GM12864 (cell line): ENCODE data around the gene KIF4A.
"Not testable (repeated sequence)": the region's sequence is repeated elsewhere in the genome, so short reads cannot be mapped to it uniquely, and the experiment has no call there.

Experiments
- DNase-seq: peaks from one replicate; pipeline ENCODE4 v3.0.0-alpha.2; 2011; ENCODE audit warnings: low read depth
- H3K4me3 ChIP-seq: 2 replicates; pipeline ENCODE4 v1.5.1; 2011; ENCODE audit warnings: mild to moderate bottlenecking, low read depth, low read length, control low read depth
- TF ChIP-seq, protein P1 (sequence below): IDR thresholded peaks from 2 replicates; pipeline ENCODE4 v1.5.1; 2011; ENCODE audit warnings: low read depth, mild to moderate bottlenecking, moderate library complexity, low read length, control low read depth, inconsistent platforms; ENCODE audit errors: missing control alignments

KIF4A gene

DNA sequence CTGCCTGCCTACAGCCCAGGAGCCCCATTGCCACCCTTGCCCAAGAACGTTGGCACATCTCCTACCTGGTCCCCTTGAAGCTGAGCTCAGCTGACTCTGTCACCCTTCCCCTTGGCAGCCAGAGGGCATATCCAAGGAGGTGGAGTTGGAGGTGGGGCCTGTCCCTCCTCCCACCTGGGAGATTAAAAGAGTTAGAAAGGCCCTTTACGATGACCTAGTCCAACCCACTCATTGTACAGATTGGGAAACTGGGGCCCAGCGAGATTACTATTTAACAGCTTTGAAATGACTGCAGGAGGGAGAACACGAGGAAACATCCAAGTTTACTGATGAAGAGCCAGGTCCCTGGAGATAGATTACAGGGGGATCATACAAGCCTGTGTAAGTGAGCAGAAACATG is 29.8 kb upstream of the KIF4A start, which contains the start of gene P2RY4:
Gene P2RY4 (minus strand): TSS at position 101 of the 400 bp plus-strand sequence. CDS start 580 bp downstream, outside the sequence.
- H3K4me3 ChIP-seq: no peak within 1 kb of the TSS
- TF ChIP-seq, protein P1, sequence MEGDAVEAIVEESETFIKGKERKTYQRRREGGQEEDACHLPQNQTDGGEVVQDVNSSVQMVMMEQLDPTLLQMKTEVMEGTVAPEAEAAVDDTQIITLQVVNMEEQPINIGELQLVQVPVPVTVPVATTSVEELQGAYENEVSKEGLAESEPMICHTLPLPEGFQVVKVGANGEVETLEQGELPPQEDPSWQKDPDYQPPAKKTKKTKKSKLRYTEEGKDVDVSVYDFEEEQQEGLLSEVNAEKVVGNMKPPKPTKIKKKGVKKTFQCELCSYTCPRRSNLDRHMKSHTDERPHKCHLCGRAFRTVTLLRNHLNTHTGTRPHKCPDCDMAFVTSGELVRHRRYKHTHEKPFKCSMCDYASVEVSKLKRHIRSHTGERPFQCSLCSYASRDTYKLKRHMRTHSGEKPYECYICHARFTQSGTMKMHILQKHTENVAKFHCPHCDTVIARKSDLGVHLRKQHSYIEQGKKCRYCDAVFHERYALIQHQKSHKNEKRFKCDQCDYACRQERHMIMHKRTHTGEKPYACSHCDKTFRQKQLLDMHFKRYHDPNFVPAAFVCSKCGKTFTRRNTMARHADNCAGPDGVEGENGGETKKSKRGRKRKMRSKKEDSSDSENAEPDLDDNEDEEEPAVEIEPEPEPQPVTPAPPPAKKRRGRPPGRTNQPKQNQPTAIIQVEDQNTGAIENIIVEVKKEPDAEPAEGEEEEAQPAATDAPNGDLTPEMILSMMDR: no peak
- no peak for DNase-seq

DNA sequence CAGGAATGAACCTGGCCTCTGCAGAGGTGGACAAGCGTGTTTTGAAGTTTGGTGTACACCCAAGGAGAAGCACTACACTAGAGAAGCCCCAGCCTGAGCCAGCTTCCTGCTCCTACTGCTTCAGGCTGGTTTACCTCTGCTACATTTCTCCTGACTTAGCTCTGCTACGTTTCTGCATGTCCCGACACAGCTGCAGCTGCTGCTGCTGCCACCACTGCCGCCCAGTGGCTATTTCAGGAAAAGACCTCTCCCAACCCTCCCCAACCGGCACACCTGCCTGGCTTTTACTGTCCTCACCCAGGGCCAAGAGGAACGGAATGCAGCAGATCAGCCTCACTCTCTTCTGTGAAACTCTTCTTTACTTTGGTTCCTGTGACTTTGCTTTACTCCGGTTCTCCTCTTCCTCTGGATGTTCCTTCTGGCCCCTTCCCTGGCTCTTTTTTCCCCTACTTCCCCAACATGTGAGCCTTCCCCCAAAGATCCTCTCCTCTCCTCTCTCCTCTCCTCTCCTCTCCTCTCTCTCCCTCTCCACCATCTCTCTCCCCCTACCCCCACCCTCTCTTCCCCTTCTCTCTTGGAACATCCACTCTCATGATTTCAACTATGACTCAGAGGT is 26.8 kb upstream of the KIF4A start:
- TF ChIP-seq, protein P1: peak; percentile 69
- DNase-seq: no peak
- H3K4me3 ChIP-seq: no peak overlapping the region

DNA sequence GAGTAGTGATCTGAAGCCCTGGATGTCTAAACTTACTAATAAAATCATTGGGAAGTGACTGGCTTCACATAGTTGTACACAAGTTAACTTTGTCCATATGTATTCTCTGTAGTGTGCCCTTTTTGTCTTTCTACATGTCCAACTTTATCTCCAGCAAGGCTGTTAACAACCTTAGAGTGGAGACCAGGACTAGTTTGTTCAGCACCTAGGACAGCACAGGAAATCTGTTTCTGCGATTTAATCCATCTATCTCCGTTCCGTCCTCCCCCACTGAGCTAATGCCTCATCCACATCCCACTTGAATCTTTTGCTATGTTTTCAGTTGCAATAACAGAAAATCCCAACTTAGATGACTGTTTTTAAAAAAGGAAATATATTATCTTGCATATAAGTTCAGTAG is 25.1 kb upstream of the KIF4A start:
- no peak for DNase-seq
- TF ChIP-seq, protein P1: no peak

DNA sequence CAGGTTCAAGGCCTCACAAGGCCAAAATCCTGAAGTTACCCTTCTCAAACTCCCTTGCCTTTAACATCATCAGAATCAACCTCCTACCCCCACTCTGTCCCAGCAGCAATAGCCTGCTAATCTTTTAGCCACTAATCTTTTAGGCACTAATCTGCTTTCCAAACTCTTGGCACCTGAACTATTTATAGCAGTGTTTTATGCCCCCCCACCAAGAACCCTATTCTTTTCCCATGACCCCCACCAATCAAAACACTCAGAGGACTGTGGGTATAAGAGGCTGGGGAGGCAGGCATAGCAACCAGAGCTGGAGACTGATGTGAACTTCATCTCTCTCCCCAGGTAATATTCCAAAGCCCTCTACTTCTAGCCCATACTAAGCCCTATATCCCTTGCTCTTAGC is 21.9 kb upstream of the KIF4A start, which contains the start of gene ARR3:
Gene ARR3 (plus strand): TSS at position 301 of the 400 bp plus-strand sequence. CDS start 1,052 bp downstream, outside the sequence.
- TF ChIP-seq, protein P1: no peak
- DNase-seq: no peak
- H3K4me3 ChIP-seq: no peak within 1 kb of the TSS

More for the DNA sequence above, 25.1 kb upstream of the KIF4A start:
- no peak overlapping the region for H3K4me3 ChIP-seq

DNA sequence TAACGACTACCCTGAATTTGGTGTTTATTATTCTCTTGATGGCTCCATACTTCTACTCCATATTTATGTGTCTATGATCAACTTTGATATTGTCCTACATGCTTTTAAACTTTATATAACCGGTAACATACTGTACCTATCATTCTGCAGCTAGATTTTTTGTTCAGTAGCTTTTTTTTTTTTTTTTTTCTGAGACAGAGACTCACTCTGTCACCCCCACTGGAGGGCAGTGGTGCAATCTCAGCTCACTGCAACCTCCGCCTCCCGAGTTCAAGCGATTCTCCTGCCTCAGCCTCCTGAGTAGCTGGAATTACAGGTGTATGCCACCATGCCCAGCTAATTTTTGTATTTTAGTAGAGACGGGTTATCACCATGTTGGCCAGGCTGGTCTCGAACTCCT is 15.9 kb upstream of the KIF4A start:
- H3K4me3 ChIP-seq, DNase-seq: not testable (repeated sequence)

DNA sequence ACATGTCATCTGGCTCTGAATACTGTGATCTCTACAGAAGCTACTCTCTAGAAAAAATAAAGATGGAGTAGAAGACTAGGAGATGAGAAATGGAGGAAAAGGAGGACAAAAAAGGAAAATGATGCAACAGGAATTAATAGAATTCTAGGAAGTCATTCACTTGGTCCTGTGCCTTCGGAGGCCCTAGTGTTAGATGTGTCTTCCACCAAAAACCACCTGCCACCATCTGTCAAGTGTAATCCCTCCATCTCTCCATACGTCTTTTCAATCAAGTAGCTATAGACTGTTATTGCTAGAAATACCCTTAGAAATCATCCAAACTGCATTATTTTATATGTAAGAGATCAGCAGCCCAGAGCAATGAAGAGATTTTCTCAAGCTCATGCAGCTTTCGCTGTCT is 10.8 kb upstream of the KIF4A start:
- DNase-seq: no peak

DNA sequence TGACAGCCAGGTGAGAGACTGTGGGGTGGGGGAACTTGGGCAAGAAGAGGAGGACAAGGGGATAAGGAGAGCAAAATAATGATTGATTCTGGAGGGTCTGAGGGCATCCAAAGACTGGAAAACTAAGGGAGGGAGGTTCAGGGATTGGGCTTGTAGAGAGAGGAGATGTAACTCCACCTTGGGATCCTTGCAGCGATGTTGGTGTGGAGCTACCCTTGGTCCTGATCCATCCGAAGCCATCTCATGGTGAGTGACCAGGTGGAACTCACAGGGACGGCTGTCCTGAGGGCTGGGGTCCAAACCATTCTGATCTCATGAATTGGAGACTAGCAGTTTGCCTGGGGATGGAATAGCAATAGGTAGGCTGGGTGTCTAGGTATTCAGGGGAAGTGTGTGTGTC is 9.3 kb upstream of the KIF4A start:
- TF ChIP-seq, protein P1: no peak
- H3K4me3 ChIP-seq: no peak overlapping the region
- DNase-seq: no peak

More for the DNA sequence above, 10.8 kb upstream of the KIF4A start:
- H3K4me3 ChIP-seq: no peak overlapping the region
- TF ChIP-seq, protein P1: no peak
